VCaP (cell line): ENCODE data around the gene FHOD3.
"Not testable (repeated sequence)": the region's sequence is repeated elsewhere in the genome, so short reads cannot be mapped to it uniquely, and the experiment has no call there.

Experiments used
- H3K27ac ChIP-seq: fragments of 450-650 bp; 2 replicates; pipeline ENCODE4 v1.5.1; 2017
- CTCF ChIP-seq: fragments of 450-650 bp; conservative IDR thresholded peaks from 2 replicates; pipeline ENCODE4 v1.5.1; 2017; ENCODE audit warnings: mild to moderate bottlenecking, moderate library complexity

Gene FHOD3

GRCh38 chr18:36762074-36762473, 464.6 kb downstream of the FHOD3 start:
- no peak overlapping the region for H3K27ac ChIP-seq
- TF ChIP-seq CTCF: no peak

GRCh38 chr18:36762965-36763364, 465.5 kb downstream of the FHOD3 start:
- not testable (repeated sequence) for H3K27ac ChIP-seq

GRCh38 chr18:36766836-36767235, 469.3 kb downstream of the FHOD3 start:
- no peak for TF ChIP-seq CTCF
- H3K27ac ChIP-seq: no peak overlapping the region

GRCh38 chr18:36769172-36769571, 471.7 kb downstream of the FHOD3 start:
- TF ChIP-seq CTCF: no peak
- H3K27ac ChIP-seq: no peak overlapping the region

GRCh38 chr18:36769611-36770314, 472.2 kb downstream of the FHOD3 start:
- TF ChIP-seq CTCF: no peak; the same call in 1 of the 2 replicates

GRCh38 chr18:36770315-36770946, 472.9 kb downstream of the FHOD3 start:
- TF ChIP-seq CTCF: no peak
- no peak overlapping the region for H3K27ac ChIP-seq

More at GRCh38 chr18:36769611-36770314, 472.2 kb downstream of the FHOD3 start:
- H3K27ac ChIP-seq: no peak overlapping the region

- TF ChIP-seq CTCF: no peak
- H3K27ac ChIP-seq: no peak overlapping the region
These were observed 473.7 kb downstream of the FHOD3 start for GRCh38 chr18:36771245-36771644.

GRCh38 chr18:36772241-36772723, 474.8 kb downstream of the FHOD3 start:
- H3K27ac ChIP-seq: no peak overlapping the region
- TF ChIP-seq CTCF: no peak
